Right lobe of liver (tissue), 6 donors: ENCODE measurements around the gene USP16. TPM values are rescaled to one million over a fixed set of nuclear protein-coding genes. Genes with fewer than 3 reads are reported as not detected.
A peak's percentile ranks its signal among the peaks of the same experiment; 100 is the strongest.
"Not testable (repeated sequence)": the region's sequence is repeated elsewhere in the genome, so short reads cannot be mapped to it uniquely, and the experiment has no call there.

Experiments
- ATAC-seq, 4 donors: fragments of 200-7000 bp; cut with Tn5 transposase; one replicate each; pipeline ENCODE4 v1.9.1; 2020; ENCODE audit warnings: mild to moderate bottlenecking in 4 of 4, moderate library complexity in 4 of 4
- DNase-seq, 3 donors: peaks; one replicate each; pipeline ENCODE4 v3.0.0-alpha.2; 2020
- H3K27ac ChIP-seq, 3 donors: fragments of 200-600 bp; one replicate each; pipeline ENCODE4 v1.8.0; 2022
- H3K27me3 ChIP-seq, 2 donors: fragments of 200-600 bp; one replicate each; pipeline ENCODE4 v1.8.0; 2022
- H3K36me3 ChIP-seq, 4 donors: fragments of 200-600 bp; sonication (generic) in 1 of 4; one replicate each; pipeline versions ENCODE4 v1.5.1 to v1.8.0; 2017 to 2022; ENCODE audit warnings: control low read depth in 1 of 4
- H3K4me1 ChIP-seq, 4 donors: fragments of 200-600 bp; sonication (generic) in 1 of 4; one replicate each; pipeline versions ENCODE4 v1.5.1 to v1.8.0; 2017 to 2022; ENCODE audit warnings: control low read depth in 1 of 4
- H3K4me3 ChIP-seq, 3 donors: fragments of 200-600 bp; one replicate each; pipeline ENCODE4 v1.8.0; 2022
- H3K9me3 ChIP-seq, 4 donors: fragments of 200-600 bp; sonication (generic) in 1 of 4; one replicate each; pipeline versions ENCODE4 v1.5.1 to v1.8.0; 2017 to 2022; ENCODE audit warnings: control low read depth in 1 of 4
- CTCF ChIP-seq, 4 donors: fragments of 200-600 bp in 3 of 4; fragments of 450-650 bp in 1 of 4; IDR thresholded peaks; one replicate each; pipeline versions ENCODE4 v1.5.1 to v1.8.0; 2016 to 2022; ENCODE audit warnings: antibody characterized with exemption in 4 of 4, mild to moderate bottlenecking in 2 of 4
- POLR2A ChIP-seq: fragments of 450-650 bp; IDR thresholded peaks from one replicate; pipeline ENCODE4 v1.6.1; 2017; ENCODE audit warnings: antibody characterized with exemption, mild to moderate bottlenecking
- WGBS: methylation state at CpG from one replicate; pipeline ENCODE4 v1.1.6; 2018; ENCODE audit warnings: low coverage, low lambda C conversion rate; ENCODE audit not compliant: insufficient coverage; ENCODE audit errors: missing lambda C conversion rate; 5-methylcytosine and 5-hydroxymethylcytosine counted together
- intact Hi-C, 2 donors: fragments of 100-400 bp; cut with DNase I; formaldehyde crosslinking; loops; one replicate each; pipeline versions ENCODE4 v1.11.2 to v1.14.1; 2022
- total RNA-seq, 6 experiments: library from RNA; depleted of rRNA in 2 of 6; stranded (reverse); fragments of >200 nt in 2 of 6; fragmentation: NEBNext Ultra II Directional in 3 of 6; extraction: Animal tissue kit (Norgen Biotek cat#: 25700) in 3 of 6; gene quantifications; one replicate each; pipeline versions ENCODE4 v1.1.0 to v1.2.4, GENCODE V29; 2016 to 2023
- donor health status: DM: no; HTN: yes; CAD: no.
- donor health status: DM: no; HTN: no; CAD: no.
- donor health status: DM: no; HTN: no; CAD: no.
- donor health status: DM: no; HTN: yes; CAD: no.
- donor health status: DM: no; HTN: yes; CAD: no.

USP16 gene
- total RNA-seq, 6 experiments from 2014 or later, result 14.1 to 20.5 (median 17.4) TPM

GRCh38 chr21:28986677-28987076, 37.8 kb upstream of the USP16 start:
- peak in 2 of 4 donors; percentile 50 to 72 for ATAC-seq
- H3K4me3 ChIP-seq, result no peak overlapping the region
- intact Hi-C loops, result no loop called here
- H3K9me3 ChIP-seq, result no peaks in the 10 kb centered on the region
- H3K27ac ChIP-seq, result no peak overlapping the region
- DNase-seq, result no peak
- TF ChIP-seq POLR2A (no peak), CTCF (IDR thresholded peaks at IDR 0.05) (no peak)
- H3K27me3 ChIP-seq, result no peaks in the 10 kb centered on the region
- WGBS, result 57% methylated on average over 4 of the region's 4 CpGs
- H3K36me3 ChIP-seq, result peaks cover 0 to 32% (median 16%) of the 10 kb centered on the region in 4 donors
- peaks cover 0 to 17% (median 2%) of the 10 kb centered on the region in 4 donors for H3K4me1 ChIP-seq

- H3K27ac ChIP-seq, ATAC-seq, intact Hi-C loops, H3K4me3 ChIP-seq, H3K9me3 ChIP-seq, DNase-seq, H3K27me3 ChIP-seq: not testable (repeated sequence)
- Histone ChIP-seq H3K4me1 (peaks cover 0 to 21% (median 2%) of the 10 kb centered on the region in 4 donors), H3K36me3 (peaks cover 0 to 22% (median 11%) of the 10 kb centered on the region in 4 donors)
- 94% methylated on average over 6 of the region's 6 CpGs for WGBS
Observed at GRCh38 chr21:28988146-28988545, 36.3 kb upstream of the USP16 start.

DNA sequence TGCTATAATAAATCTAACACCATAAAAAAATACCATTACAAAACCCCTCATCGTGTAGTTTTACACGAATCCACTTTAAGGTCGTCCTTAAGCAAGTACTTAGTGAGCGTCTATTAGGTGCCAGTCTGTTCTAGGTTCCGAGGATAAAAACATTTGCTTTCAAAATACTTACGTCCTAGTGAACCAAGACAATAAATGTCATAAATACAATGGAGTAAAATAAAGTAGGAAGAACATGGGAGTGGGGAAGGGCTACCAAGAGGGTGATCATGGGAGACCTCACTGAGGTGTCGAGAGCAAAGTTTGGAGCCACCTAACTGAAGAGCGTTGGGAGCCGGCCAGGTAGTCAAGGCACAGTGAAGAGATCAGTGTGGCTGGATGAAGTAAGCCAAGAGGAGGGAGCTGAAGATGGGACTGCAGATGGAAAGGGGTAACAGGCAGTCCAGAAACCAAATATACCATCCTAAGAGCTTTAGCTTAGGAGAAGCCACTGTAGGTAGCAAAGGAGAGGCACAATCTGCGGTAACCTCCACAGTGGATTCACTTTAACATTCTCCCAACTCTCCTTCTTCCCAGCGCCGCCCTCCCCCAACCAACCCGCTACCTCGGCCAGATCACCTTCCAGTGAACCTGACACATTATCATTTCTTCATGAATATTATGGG, 32.5 kb upstream of the USP16 start:
- intact Hi-C loops, result no loop called here
- 2% methylated on average over 13 of the region's 14 CpGs for WGBS
- Histone ChIP-seq H3K9me3 (no peaks in the 10 kb centered on the region), H3K4me3 (peak overlapping the region; percentile 68 to 98 (median 84)), H3K4me1 (peaks cover 0 to 13% (median 2%) of the 10 kb centered on the region in 4 donors), H3K27ac (peak overlapping the region; percentile 71 to 84 (median 84)), H3K36me3 (no peaks in the 10 kb centered on the region), H3K27me3 (no peaks in the 10 kb centered on the region)
- DNase-seq, result no peak
- ATAC-seq, result peak; percentile 2 to 7 (median 6)
- no peak for TF ChIP-seq CTCF (IDR thresholded peaks at IDR 0.05)

GRCh38 chr21:28992526-28993292, 31.8 kb upstream of the USP16 start, which contains the start of gene LTN1:
TSS of gene LTN1 (minus strand) at chr21:28992877. CDS start at chr21:28992805, 72 bp downstream.
- peak; percentile 100 for ATAC-seq
- no peaks in the 10 kb centered on the region for H3K36me3 ChIP-seq
- WGBS, result 1% methylated on average over 33 of the region's 43 CpGs
- H3K4me1 ChIP-seq, result peaks cover 0 to 8% (median 2%) of the 10 kb centered on the region in 4 donors
- DNase-seq, result peak; percentile 98 to 99 (median 99)
- peak within 1 kb of the TSS; percentile 71 to 84 (median 84) for H3K27ac ChIP-seq
- intact Hi-C loops, result no loop called here
- no peaks in the 10 kb centered on the region for H3K9me3 ChIP-seq
- TF ChIP-seq CTCF (IDR thresholded peaks at IDR 0.05) (no peak), POLR2A (peak; percentile 62)
- no peaks in the 10 kb centered on the region for H3K27me3 ChIP-seq
- H3K4me3 ChIP-seq, result peak within 1 kb of the TSS; percentile 68 to 98 (median 84)

- no peaks in the 10 kb centered on the region for H3K36me3 ChIP-seq
- 46% methylated on average over 4 of the region's 4 CpGs for WGBS
- DNase-seq (no peak), ATAC-seq (no peak)
- H3K9me3 ChIP-seq, result no peaks in the 10 kb centered on the region
- H3K4me1 ChIP-seq, result peaks cover 0 to 8% (median 2%) of the 10 kb centered on the region in 4 donors
- no peaks in the 10 kb centered on the region for H3K27me3 ChIP-seq
- peak overlapping the region; percentile 36 to 64 (median 42) for H3K27ac ChIP-seq
- peak overlapping the region; percentile 13 to 98 (median 84) for H3K4me3 ChIP-seq
- intact Hi-C loops, result no loop called here
- TF ChIP-seq CTCF (IDR thresholded peaks at IDR 0.05) (no peak), POLR2A (no peak)
Observed at GRCh38 chr21:28993293-28993629, 31.2 kb upstream of the USP16 start.
